ENCODE results near the gene PPARGC1A.
A peak's percentile ranks its signal among the peaks of the same experiment; 100 is the strongest.

Gene PPARGC1A

DNA sequence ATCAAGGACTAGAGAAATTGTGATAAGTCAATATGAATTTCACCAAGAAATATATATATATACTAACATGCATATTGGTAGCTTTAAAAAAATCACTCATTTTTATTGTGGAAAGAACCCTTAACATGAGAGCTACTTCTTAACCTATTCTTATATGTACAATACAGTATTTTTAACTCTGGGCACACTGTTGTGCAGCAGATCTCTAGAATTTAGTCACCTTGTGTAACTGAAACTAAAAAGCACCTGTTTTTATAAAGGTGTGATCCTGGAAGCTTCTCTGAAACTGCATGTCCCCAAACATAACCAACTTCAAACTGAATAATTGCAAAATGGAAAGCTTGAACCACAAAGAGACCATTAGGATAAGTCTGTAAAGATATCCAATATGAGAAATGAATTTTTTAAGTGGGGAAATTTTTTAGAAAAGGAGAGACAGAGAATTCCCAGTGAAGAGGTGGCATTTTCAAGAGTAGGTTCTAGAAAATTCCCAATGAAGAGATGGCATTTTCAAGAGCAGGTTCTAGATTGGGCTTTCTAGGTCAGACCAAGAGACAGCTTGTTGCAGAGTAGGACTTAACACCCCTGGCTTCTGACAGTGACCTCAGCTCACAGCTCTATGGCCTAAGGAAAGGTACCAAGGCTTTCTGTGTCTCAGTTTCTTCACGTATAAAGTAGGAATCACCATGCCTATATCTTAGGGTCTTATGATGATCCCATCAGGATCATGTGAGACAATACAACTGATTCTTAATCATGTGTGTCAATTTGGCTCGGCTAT lies 22.0 kb upstream of the PPARGC1A start:
- no peak for DNase-seq

DNA sequence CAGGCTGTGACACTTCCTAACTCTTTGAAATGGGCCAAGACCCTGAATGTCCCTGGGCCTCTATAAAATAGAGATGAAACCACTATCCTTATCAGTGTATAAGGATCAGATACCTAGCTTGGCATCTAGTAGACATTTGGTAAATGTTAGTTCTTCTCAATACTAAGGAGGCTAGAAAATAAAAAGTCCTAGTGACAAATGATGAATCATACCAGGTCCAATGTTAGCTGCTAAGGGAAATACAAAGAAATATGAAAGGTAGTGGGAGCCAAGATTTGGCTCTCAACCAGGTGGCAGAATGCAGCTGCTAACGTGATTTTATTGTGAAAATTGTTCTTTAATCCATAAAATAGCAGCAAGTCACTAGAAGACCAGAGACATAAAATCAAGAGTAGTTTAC lies 19.8 kb upstream of the PPARGC1A start:
- DNase-seq, result no peak

DNA sequence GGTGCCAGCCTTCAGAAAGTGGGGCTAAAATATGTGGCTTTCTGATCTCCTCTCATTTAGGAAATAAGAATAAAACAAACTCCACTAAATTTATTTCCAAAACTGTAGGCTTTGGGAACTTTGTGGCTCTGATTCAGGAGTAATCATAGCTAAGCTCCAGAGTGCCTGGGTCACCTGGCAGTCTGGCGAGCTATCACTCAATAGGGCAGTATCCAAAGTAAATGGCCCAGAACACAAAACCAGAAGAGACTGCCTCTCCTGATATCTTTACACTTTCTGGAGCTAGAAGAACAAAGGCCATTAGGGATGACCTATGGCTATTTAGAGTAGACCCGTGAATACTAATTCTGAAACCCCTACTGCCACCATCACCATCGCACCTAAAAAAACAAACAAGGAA lies 17.0 kb upstream of the PPARGC1A start:
- no peak for DNase-seq

DNA sequence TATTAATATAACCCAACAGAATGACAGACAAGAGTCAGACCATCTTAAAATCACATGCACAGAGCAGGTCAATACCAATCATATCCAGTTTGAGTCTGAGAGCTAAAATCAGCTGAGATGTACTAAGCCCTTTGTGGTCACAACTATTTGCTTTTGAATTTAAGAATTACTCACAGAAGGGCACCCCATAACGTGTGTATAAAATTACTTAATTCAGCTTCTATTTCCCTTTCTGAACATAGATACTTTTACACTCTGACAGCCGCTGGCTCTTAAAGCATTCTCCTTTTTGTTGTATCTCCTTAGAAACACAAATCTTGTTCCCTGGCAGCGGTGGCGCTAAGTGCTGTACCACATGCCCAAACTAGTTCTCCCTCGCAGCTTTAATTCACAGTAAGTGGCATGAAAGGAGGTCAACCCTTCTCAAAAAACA lies 14.8 kb upstream of the PPARGC1A start:
- DNase-seq, result peak in 21 of 51 donors; percentile 2 to 57 (median 38)

DNA sequence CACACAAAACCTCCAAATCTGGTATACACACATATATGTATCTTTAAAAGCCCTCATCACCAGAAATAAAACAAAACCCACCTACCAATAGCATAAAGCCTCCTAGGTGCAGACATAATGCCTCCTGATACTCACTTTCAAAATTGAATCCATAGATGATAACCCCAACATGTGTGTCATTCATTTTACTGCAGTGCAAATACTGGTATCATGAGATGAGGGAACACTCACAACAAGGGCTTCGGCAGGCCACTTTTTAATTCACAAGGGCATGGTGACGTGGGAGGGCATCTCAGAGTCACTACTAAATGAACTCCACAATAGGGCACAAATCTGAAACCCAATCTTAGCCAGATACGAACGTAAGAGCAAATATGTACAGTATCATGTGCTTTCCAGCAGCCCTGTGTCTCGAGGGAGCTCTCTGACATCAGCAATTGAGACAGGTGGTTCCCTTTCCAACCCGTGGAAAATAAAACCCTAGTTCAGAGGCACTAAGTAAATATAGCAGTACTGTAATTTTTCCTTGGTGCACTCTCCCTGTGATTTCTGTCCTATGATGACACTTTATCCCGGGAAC lies 14.1 kb upstream of the PPARGC1A start:
- DNase-seq, result no peak

DNA sequence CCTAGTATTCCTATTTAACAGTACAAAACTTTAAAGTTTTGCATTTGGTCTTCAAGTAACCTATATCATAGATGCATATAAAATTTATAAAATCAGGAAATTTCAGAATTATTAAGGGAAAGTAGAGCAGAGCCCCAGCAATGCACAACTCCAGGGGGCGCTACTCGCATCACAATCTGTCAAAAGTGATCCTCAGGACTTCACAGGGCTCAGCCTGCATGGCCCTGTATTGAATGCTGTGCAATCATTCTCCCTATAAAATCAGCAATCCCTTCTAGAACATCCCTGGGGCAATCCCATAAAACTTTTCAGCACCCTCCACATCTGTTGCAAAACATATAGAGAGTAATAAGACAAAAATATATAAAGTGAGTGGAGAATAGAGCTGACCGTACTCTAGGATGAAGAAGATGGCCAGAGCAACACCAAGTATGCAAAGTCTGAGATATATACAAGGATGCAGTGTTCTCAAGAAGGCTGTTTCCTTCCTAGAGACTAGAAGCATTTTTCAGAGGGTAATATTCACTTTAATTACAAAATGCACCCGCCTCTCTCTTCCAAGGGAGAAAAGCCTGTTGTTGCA lies 12.5 kb upstream of the PPARGC1A start:
- no peak for DNase-seq

DNA sequence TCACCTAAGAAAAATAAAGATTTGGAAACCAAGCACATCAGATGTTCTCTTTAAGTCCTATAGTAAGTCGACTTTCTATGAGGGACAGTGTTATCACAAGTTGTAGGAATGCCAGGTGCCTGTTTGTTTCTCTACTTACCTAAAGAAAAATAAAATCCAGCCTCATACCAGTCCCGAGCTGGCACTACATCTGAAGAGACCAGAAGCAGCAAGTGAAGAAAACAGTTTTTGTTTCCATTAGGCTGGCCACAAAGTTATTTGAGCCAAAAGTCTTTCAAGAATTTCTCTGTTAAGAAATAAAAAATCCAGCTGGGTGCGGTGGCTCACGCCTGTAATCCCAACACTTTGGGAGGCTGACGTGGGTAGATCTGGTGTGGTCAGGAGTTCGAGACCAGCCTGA lies 10.8 kb upstream of the PPARGC1A start:
- no peak for DNase-seq

DNA sequence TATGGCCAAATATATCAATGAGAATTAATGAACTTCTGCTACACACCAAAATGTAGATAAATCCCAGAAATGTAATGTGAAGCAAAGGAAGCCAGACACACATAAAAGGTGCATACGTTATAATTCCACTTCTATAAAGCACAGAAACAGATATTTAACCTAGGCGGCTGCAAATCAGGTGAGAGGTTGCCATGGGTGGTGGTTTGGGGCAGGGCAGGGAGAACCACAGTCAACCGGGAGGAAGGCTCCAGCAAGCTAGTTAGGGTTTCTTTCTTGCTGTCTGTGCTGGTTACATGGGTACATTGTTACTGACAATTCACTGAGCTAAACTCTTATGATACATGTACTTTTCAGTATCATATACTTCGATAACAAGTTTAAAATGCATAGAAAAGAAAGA lies 9.7 kb upstream of the PPARGC1A start:
- no peak for DNase-seq

DNA sequence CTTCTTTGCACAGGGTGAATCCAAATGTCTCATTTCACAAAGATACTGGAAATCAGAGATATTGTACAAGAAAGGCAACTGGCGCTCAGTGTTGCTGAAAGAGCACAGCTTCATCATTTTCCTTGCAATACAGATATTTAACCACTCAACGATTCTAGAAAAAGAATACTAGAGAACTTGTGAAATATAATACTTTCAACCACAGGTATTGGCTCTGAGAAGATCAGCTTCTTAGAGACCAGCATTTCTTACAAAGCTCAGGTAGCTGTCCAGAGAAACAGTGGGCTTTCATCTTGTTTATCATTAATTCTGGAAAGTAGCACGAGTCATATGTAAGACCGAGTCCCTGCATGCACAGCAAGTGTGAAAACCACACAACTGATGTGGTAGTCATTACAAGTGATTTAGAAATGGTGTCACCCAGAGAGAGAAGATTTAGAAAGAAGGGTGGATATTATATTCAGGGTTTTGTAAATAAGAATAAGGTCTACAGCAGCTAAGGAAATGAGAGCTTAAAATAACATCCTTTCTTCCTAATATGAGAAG lies 7.8 kb upstream of the PPARGC1A start:
- DNase-seq, result no peak

DNA sequence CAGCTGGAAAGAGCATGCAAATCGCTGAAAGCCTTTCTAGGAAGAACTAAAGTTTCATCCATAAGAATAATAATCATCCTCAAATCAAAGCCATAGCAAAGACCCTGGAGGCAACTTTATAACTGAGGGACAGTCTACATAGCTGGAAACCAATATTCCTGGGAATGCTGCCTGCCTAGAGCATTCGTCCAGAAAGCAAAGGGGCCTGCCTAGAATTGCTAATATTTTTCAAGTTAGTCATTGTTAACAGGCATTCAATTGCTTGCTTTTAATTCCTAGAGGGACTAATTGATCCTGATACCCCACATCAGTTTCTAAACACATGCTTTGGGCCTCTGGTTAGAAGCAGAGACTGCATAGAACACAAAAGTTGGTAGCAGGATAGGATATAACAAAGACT lies 4.2 kb upstream of the PPARGC1A start:
- DNase-seq, result no peak

DNA sequence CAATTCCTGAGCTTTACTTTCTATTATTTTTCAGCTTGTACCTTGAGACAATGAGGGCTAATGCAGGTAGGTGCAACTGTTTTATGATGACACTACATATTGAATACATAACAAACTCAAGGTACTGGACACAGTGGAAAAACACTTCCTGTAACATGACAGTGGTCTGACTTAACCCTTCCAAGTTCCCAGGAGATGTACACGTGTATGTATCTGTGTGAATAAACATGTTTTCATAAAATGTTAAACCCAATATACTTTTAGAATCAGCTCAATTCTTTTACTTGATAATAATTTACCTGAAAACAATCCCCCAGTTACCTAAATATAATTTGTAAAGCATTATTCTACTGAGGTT lies 1.2 kb upstream of the PPARGC1A start:
- no peak for DNase-seq

DNA sequence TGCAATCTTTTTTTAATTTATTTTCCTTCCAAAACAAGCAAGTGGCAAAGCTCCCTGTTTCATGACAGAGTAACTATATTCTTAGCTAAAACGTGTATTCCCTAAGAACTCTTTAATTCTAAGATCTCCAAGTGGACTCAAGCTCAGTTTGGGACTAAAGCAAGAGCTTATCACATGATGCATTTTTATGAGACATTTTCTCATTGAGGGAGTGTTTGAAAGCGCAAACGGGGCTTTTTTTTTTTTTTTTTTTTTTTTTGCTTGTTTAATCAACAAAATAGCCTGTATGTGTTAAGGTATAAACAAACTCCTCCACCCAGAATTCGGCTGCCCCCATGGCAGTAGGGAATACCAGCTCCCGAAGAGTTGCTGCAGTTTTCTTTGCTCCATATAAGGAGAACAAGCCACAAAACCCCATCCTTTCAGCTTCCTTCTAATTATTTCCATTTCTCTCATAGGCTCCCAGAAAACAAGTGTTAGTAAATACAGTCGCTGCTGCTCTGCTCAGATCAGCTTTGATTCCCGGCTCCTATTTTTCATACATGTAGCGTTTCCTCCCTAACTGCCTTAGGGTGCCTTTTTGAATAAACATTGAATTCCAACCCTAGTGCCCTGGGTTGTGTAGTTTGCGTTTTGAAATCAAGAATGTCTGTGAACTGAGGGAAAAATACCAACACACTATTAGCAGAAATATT lies 669 bp upstream of the PPARGC1A start:
- peak in 2 of 51 donors; percentile 14 to 45 for DNase-seq

DNA sequence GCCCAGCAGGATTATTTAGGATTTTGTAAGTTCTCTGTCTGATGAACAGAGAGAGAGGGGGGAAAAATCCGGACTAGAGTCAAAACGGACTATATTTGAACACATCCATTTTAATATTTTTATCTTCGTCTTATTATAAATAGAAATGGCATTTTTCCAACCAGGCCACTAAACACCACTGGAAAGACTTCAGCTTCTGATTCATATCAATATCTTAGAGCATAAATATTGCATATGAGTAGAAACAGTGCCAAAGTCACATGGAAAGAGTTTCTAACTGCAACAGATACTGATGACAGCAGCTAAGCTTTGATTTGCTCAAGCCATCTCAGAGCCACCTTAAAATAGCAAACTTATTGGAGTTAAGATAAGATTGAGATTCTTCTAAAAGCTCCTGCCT lies 456 bp downstream of the PPARGC1A start:
- no peak for DNase-seq

DNA sequence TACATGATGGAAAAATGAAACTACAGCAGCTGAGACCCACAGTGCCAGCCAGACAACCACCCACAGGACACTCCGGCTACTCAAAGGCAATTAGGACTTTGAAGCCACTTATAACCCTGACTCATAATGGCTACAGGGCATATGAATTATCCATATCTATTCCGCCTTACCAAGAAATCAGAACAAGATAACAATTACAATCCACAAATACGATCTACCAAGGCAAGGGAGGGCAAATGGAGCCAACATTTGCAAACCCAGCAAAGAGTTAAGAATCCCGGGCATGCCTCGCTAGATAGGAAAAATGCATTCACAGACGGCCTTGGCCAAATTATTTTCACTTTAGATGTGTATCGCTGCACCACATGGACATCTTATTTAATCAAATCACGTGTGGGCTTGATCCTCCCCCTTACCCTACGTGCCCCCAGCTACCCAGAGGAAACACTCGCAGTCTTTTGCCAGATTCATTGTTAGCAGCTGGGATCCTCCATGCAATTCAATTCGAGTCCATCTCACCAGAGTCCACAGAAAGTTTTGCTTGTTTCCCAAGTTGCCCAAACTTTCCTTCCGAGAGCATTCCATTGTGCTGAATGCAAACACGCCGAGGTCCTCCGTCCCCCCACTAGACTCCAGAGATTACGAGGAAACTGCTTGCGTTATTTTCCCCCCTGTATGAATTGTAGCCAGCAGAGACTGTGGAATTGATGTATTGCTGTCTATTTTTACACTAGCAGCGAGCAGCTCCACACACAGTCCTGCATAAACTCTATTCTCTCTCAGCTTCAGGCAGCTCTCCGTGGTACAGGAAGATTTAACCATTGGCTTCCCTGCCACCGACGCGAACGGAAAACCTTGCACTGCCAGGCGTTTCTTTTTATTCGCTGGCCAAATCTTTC lies 1.2 kb downstream of the PPARGC1A start:
- peak in 20 of 51 donors; percentile 3 to 83 (median 23) for DNase-seq

DNA sequence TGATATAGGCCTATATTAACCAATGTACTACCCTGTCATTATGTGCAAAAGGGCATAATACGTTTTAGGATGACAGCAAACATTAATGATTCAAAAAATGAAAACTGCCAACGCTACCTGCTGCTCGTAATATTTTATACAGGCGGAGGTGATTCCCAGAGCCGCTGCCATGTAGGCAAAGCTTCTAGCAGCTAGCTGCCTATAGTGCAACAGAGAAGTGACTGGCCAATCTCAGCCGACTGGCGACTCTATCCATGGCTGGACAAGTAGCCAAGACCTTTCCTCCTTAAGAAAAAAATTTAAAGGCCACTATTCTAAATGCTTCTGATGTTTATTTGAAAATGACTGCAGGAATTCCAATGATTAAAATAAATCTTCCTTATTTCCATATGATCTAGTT lies 1.9 kb downstream of the PPARGC1A start:
- DNase-seq, result peak in 9 of 51 donors; percentile 3 to 25 (median 11)

DNA sequence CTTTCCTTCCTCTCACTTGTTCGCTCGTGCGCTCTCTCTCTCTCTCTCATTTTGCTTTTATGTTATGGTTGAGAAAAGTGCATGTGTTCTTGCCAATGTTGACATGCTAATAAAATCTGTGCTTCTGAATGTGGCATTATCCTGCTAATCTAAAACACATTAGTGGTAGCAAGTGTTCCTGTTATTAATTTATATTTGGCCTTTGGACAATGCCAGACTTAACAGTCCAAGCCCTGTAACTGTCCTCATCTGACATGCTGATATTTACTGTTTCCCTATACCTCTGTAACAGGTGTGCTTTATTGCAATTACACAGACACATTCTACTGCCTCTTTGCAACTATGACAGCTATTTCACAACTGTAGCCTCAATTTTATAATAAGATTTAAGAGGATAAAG lies 2.7 kb downstream of the PPARGC1A start:
- no peak for DNase-seq

DNA sequence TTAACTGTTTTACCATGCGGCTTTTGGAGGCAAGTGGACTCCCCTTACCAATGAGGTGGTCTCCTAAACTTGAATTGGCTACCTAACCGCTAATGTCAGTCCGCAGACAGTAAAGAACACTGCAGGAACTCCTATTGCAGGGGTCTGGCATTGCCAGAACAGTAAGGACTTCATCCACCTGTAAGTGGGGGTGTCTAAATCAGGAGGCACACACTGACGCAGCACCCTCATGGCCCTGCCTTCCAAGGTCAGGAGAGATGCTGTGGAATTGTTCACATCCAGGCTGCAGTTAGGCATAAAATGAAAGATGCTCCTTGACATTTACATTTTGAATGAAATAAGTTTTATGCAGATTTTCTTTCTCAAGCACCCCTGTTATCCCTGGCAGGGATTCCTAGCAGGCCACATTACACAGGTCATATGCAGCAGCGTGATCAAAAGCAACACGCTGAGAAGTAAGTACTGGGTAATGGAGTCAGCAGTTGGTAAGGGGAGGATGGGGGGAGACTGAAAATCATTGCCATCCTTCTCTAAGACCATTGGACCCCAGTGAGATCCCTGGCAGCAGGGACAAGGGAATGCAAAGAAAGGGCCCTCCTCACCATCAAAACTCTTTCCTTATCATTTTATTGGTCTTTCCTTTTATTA lies 3.8 kb downstream of the PPARGC1A start:
- no peak for DNase-seq

DNA sequence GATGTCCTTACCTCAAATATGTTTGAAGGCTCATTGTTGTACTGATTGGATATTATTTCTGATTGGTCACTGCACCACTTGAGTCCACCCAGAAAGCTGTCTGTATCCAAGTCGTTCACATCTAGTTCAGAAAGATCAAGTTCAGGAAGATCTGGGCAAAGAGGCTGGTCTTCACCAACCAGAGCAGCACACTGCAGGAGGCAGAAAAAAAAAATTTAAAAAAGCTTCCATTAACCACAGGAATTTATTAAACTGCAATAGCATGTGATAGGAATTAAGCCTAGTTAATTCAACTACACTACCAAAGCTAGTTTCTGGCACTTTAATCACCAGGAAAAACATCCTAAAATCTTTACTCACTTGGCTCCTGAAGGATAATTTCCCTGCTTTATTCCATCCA lies 5.1 kb downstream of the PPARGC1A start:
- no peak for DNase-seq

DNA sequence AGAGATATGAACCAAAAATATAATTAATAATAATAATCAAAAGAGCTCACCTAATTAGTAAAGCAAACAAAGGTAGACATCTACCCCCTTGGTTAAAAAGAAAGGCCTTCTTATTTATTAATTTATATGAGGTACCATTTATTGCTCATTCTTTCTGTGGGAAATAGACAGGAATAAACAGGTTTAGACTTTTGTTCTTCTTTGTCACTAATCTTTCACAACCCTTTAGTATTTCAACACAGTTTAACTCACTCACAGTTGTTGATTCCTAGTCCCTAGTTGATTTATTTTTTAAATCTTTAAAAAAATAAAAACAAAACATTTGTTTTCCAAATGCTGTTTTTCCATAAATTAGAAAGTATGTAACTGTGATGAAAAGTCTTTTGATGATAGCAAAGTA lies 5.6 kb downstream of the PPARGC1A start:
- DNase-seq, result no peak

DNA sequence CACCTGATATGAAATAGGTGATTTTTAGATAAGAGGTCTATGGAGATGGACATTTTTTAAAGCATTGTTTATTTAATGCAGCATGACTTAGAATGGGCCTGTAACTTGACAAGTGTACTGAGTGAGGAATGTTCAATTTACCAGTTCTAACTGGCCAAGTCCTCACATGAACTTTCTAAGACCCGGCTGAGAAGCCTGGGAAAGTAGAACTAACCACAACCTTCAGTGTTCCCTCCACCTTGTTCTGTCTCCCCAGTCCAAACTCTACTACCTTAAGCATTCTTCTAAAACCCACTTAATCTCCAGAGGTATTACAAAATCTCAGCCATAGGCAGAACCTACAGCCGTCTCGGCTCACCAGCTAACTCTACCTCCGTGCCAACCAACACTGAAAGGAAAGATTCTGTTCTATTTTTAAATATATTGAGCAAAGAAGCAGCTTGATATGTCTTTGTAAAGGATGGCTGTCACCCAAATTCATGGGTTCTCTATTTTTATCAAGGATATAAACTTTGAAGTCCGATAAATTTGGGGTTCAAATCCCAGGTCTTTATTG lies 6.8 kb downstream of the PPARGC1A start:
- no peak for DNase-seq
